ENCODE data around the gene TOGARAM2. TPM values are rescaled to one million over a fixed set of nuclear protein-coding genes. Genes with fewer than 3 reads are reported as not detected.

TOGARAM2 gene
- total and polyA plus RNA-seq, 10 of the 15 experiments (the other 5 are each of a cell fraction or from before 2014, with no cell fraction given) = 0.01 to 0.06 (median 0.03) TPM; not detected in 7

GRCh38 chr2:29022679-29023078, 41.6 kb downstream of the TOGARAM2 start:
- no peak for DNase-seq (ENCODE audit: low read depth, low spot score)
- ChIA-PET POLR2A (no interaction called here), RAD21 (ENCODE audit: unreplicated experiment) (no interaction called here), SMC1A (ENCODE audit: uncharacterized antibody, unreplicated experiment) (no interaction called here), CTCF (no interaction called here)
- Histone ChIP-seq H3K9ac (ENCODE audit: control insufficient read depth, insufficient read depth, low read length) (no peak overlapping the region), H3K27ac (ENCODE audit: control insufficient read depth, insufficient read depth) (no peak overlapping the region), H3K27me3 (replicated peaks in 1 of 2; ENCODE audit: control insufficient read depth in 2 of 2, insufficient read depth in 2 of 2, low read length in 1 of 2) (0 out of 4 replicates have a peak, but pooled peaks cover 0 to 3% of the 10 kb centered on the region in 2 experiments), H2AFZ (ENCODE audit: control insufficient read depth, low read depth, low read length) (no peak overlapping the region), H3K9me3 (replicated peaks; ENCODE audit: control insufficient read depth, insufficient read depth, low read length) (no peaks in the 10 kb centered on the region), H3K4me1 (ENCODE audit: control insufficient read depth, insufficient read depth, low read length) (no peaks in the 10 kb centered on the region), H3K79me2 (ENCODE audit: control insufficient read depth, insufficient read depth, low read length) (no peaks in the 10 kb centered on the region), H3K4me2 (ENCODE audit: control insufficient read depth, insufficient read depth) (no peak overlapping the region), H4K20me1 (ENCODE audit: control insufficient read depth, insufficient read depth) (no peaks in the 10 kb centered on the region), H3K36me3 (ENCODE audit: control insufficient read depth in 2 of 2, insufficient read depth in 2 of 2, low read length in 1 of 2) (no peaks in the 10 kb centered on the region), H3K4me3 (no peak overlapping the region)
- WGBS (ENCODE audit: insufficient coverage, insufficient replicate concordance, low lambda C conversion rate, missing lambda C conversion rate) = 71% methylated on average over 6 of the region's 6 CpGs
- no peak for TF ChIP-seq SREBF2 (IDR thresholded peaks at IDR 0.05; ENCODE audit: low read length)
- no peak for TF ChIP-seq BMI1 (IDR thresholded peaks at IDR 0.05; ENCODE audit: borderline replicate concordance)
- no peak for TF ChIP-seq EP300 (IDR thresholded peaks at IDR 0.05; ENCODE audit: borderline replicate concordance in 1 of 2, control insufficient read depth in 1 of 2, low read depth in 2 of 2, low read length in 2 of 2)
- TF ChIP-seq ZBTB11 (CRISPR knock-in tag; IDR thresholded peaks at IDR 0.05) = no peak
- TF ChIP-seq SPI1 (IDR thresholded peaks at IDR 0.05; ENCODE audit: borderline replicate concordance, insufficient read depth, low read depth, low read length) = no peak
- no peak for TF ChIP-seq HSF1 (IDR thresholded peaks at IDR 0.05; ENCODE audit: low read depth, low read length)
- no peak for TF ChIP-seq ATF7 (IDR thresholded peaks at IDR 0.05; ENCODE audit: low read depth)
- TF ChIP-seq NR2C1 (IDR thresholded peaks at IDR 0.05) = no peak
- TF ChIP-seq FOXK2 (IDR thresholded peaks at IDR 0.05) = no peak
- TF ChIP-seq ZNF687 (IDR thresholded peaks at IDR 0.05) = no peak
- no peak for TF ChIP-seq SUZ12 (IDR thresholded peaks at IDR 0.05; ENCODE audit: unreplicated experiment)
- FAIRE-seq = no peak
- in situ Hi-C loops (cut with MboI) (no loop called here), intact Hi-C loops (cut with micrococcal nuclease; ENCODE audit: unreplicated experiment) (no loop called here)
- BruUV-seq (replicated peaks) = no TSS peak
- ATAC-seq = no peak
